MCF 10A (cell line): ENCODE measurements around the gene GPR101. TPM values are rescaled to one million over a fixed set of nuclear protein-coding genes. Genes with fewer than 3 reads are reported as not detected.
A peak's percentile ranks its signal among the peaks of the same experiment; 100 is the strongest.

Experiments used
- BruUV-seq: library from RNA; stranded (reverse); fragments of 400-500 nt; replicated peaks from 2 replicates; lab custom pipeline; 2021; lab: Mats Ljungman, UMichigan
- CTCF ChIA-PET: fragments of 300-600 bp; sonication (Branson Sonifier 250); formaldehyde crosslinking; extraction: SDS; loops from one replicate; lab custom pipeline; 2021; ENCODE audit warnings: antibody characterized with exemption, inconsistent platforms; lab: Yijun Ruan, JAX
- POLR2A ChIA-PET: fragments of 300-600, 350-650 bp; sonication (Branson Sonifier 250); formaldehyde crosslinking; extraction: SDS; loops from one replicate; lab custom pipeline; 2020; ENCODE audit warnings: antibody characterized with exemption, inconsistent platforms; lab: Yijun Ruan, JAX
- DNase-seq: peaks from one replicate; pipeline ENCODE4 v3.0.0-alpha.2; 2018; ENCODE audit not compliant: unreplicated experiment
- H3K27ac Mint-ChIP-seq: one replicate; pipeline ENCODE4 v1.8.0; 2022; ENCODE audit warnings: mild to moderate bottlenecking, low read depth, mixed read lengths; ENCODE audit not compliant: unreplicated experiment
- H3K27me3 Mint-ChIP-seq: one replicate; pipeline ENCODE4 v1.8.0; 2022; ENCODE audit warnings: mixed read lengths; ENCODE audit not compliant: insufficient read depth, unreplicated experiment
- H3K36me3 Mint-ChIP-seq: one replicate; pipeline ENCODE4 v1.8.0; 2022; ENCODE audit warnings: mild to moderate bottlenecking, moderate library complexity, mixed read lengths; ENCODE audit not compliant: insufficient read depth, unreplicated experiment
- H3K4me1 Mint-ChIP-seq: one replicate; pipeline ENCODE4 v1.8.0; 2022; ENCODE audit warnings: mixed read lengths; ENCODE audit not compliant: insufficient read depth, unreplicated experiment
- H3K4me3 Mint-ChIP-seq: one replicate; pipeline ENCODE4 v1.8.0; 2022; ENCODE audit warnings: mild to moderate bottlenecking, moderate library complexity, mixed read lengths; ENCODE audit not compliant: unreplicated experiment
- H3K9me3 Mint-ChIP-seq: one replicate; pipeline ENCODE4 v1.8.0; 2022; ENCODE audit warnings: mixed read lengths; ENCODE audit not compliant: unreplicated experiment
- CTCF ChIP-seq: fragments of 200-600 bp; IDR thresholded peaks from one replicate; pipeline ENCODE4 v1.8.0; 2022; ENCODE audit warnings: antibody characterized with exemption, mild to moderate bottlenecking; ENCODE audit not compliant: unreplicated experiment
- intact Hi-C: fragments of 100-400 bp; cut with micrococcal nuclease; formaldehyde crosslinking; loops from 2 replicates; pipeline ENCODE4 v1.14.1; 2022
- total RNA-seq: library from RNA; stranded (reverse); gene quantifications from 2 replicates; pipeline ENCODE4 v1.2.3, GENCODE V29; 2022

Gene GPR101
- total RNA-seq, 1 experiment from 2014 or later = not detected

- ChIA-PET POLR2A (no interaction called here), CTCF (interaction anchor here (1.9 kb wide), 1 partner anchor 15 kb away, joined by 7 read pairs; no protein-coding TSS in a partner anchor)
- no peak for TF ChIP-seq CTCF
Measured at GRCh38 chrX:137067147-137067546, 33.4 kb upstream of the GPR101 start.

GRCh38 chrX:137062915-137063617 lies 29.3 kb upstream of the GPR101 start:
- no peak for TF ChIP-seq CTCF
- Mint-ChIP-seq H3K4me1 (no peaks in the 10 kb centered on the region), H3K27ac (no peak overlapping the region), H3K4me3 (no peak overlapping the region), H3K36me3 (no peaks in the 10 kb centered on the region), H3K27me3 (no peaks in the 10 kb centered on the region), H3K9me3 (no peaks in the 10 kb centered on the region)
- CTCF ChIA-PET = interaction anchor here (3.1 kb wide), 1 partner anchor 11 kb away, joined by 9 read pairs; no protein-coding TSS in a partner anchor
- POLR2A ChIA-PET = no interaction called here
- no TSS peak for BruUV-seq
- DNase-seq = no peak
- intact Hi-C loops = no loop called here

More at GRCh38 chrX:137067147-137067546, 33.4 kb upstream of the GPR101 start:
- Mint-ChIP-seq H3K9me3 (no peaks in the 10 kb centered on the region), H3K36me3 (no peaks in the 10 kb centered on the region), H3K4me1 (no peaks in the 10 kb centered on the region), H3K27me3 (no peaks in the 10 kb centered on the region), H3K4me3 (no peak overlapping the region), H3K27ac (no peak overlapping the region)
- no peak for DNase-seq
- BruUV-seq = no TSS peak
- intact Hi-C loops = no loop called here

GRCh38 chrX:137058339-137059127 lies 24.7 kb upstream of the GPR101 start:
- DNase-seq = no peak
- H3K27ac Mint-ChIP-seq = no peak overlapping the region
- ChIA-PET POLR2A (no interaction called here), CTCF (no interaction called here)
- H3K9me3 Mint-ChIP-seq = no peaks in the 10 kb centered on the region
- no peaks in the 10 kb centered on the region for H3K36me3 Mint-ChIP-seq
- peaks cover 28% of the 10 kb centered on the region for H3K27me3 Mint-ChIP-seq
- no peak overlapping the region for H3K4me3 Mint-ChIP-seq
- intact Hi-C loops = no loop called here
- no peaks in the 10 kb centered on the region for H3K4me1 Mint-ChIP-seq
- no TSS peak for BruUV-seq
- no peak for TF ChIP-seq CTCF

- H3K27ac Mint-ChIP-seq = no peak overlapping the region
- H3K36me3 Mint-ChIP-seq = no peaks in the 10 kb centered on the region
- ChIA-PET CTCF (interaction anchor here (0.5 to 2.0 kb wide), 22 partner anchors 9 to 347 kb away, joined by 3 to 9 read pairs (median 4); no protein-coding TSS in a partner anchor), POLR2A (no interaction called here)
- peaks cover 50% of the 10 kb centered on the region for H3K27me3 Mint-ChIP-seq
- BruUV-seq = no TSS peak
- DNase-seq = no peak
- H3K4me3 Mint-ChIP-seq = peak overlapping the region; percentile 66
- H3K9me3 Mint-ChIP-seq = no peaks in the 10 kb centered on the region
- TF ChIP-seq CTCF = no peak
- peaks cover 7% of the 10 kb centered on the region for H3K4me1 Mint-ChIP-seq
- intact Hi-C loops = loop anchor here (1.0 kb wide), 1 partner anchor 97 kb away; no protein-coding TSS in a partner anchor
Measured at GRCh38 chrX:137052643-137053235, 18.9 kb upstream of the GPR101 start.
